ENCODE measurements around the gene IFNGR1.

- TF ChIP-seq ZNF384 (IDR thresholded peaks at IDR 0.05) (no peak), L3MBTL2 (conservative IDR thresholded peaks at IDR 0.05) (no peak), FOXA1 (IDR thresholded peaks at IDR 0.05) (no peak), BHLHE40 (IDR thresholded peaks at IDR 0.05; ENCODE audit: borderline replicate concordance) (no peak), ARNT (IDR thresholded peaks at IDR 0.05) (no peak)
Measured at GRCh38 chr6:137162692-137163306, 56.4 kb downstream of the IFNGR1 start.
